ENCODE data around the gene ACP2. TPM values are rescaled to one million over a fixed set of nuclear protein-coding genes. Genes with fewer than 3 reads are reported as not detected.
A peak's percentile ranks its signal among the peaks of the same experiment; 100 is the strongest.

ACP2 gene
- total RNA-seq, 2 experiments from 2014 or later = 9.4 to 13.4 TPM

DNA sequence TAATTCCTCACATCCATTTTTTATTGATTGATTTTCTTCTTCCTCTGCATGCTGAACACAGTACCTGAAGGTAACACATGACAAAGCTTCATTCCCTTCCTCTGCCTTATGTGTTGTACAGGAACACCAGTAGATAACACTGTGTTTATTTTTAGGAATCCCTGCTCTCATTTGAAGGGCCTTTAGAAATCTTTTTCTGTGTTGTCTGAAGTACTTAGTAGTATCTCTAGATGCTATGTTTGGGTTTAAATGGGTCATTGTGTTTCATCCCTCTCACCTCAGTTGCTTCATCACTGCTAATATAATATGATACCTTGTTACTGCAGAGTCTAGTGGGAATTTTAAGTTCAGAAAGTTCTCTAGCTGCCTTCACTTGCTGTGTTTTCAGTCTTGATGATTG lies 31.5 kb upstream of the ACP2 start:
- no peaks in the 10 kb centered on the region for H3K9me3 Mint-ChIP-seq
- H3K4me3 Mint-ChIP-seq = no peak overlapping the region
- no peak for DNase-seq
- H3K4me1 Mint-ChIP-seq (ENCODE audit: low read depth) = no peaks in the 10 kb centered on the region
- intact Hi-C loops (cut with micrococcal nuclease) = no loop called here
- ATAC-seq = no peak
- H3K27me3 Mint-ChIP-seq = no peaks in the 10 kb centered on the region
- H3K36me3 Mint-ChIP-seq (ENCODE audit: low read depth) = peaks cover 44% of the 10 kb centered on the region
- CTCF ChIA-PET = interaction anchor here (1.4 kb wide), 1 partner anchor 9 kb away, joined by 3 read pairs; no protein-coding TSS in a partner anchor
- TF ChIP-seq, protein P1, sequence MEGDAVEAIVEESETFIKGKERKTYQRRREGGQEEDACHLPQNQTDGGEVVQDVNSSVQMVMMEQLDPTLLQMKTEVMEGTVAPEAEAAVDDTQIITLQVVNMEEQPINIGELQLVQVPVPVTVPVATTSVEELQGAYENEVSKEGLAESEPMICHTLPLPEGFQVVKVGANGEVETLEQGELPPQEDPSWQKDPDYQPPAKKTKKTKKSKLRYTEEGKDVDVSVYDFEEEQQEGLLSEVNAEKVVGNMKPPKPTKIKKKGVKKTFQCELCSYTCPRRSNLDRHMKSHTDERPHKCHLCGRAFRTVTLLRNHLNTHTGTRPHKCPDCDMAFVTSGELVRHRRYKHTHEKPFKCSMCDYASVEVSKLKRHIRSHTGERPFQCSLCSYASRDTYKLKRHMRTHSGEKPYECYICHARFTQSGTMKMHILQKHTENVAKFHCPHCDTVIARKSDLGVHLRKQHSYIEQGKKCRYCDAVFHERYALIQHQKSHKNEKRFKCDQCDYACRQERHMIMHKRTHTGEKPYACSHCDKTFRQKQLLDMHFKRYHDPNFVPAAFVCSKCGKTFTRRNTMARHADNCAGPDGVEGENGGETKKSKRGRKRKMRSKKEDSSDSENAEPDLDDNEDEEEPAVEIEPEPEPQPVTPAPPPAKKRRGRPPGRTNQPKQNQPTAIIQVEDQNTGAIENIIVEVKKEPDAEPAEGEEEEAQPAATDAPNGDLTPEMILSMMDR (IDR thresholded peaks at IDR 0.05) = no peak
- H3K27ac Mint-ChIP-seq = no peak overlapping the region
- POLR2A ChIA-PET = no interaction called here

DNA sequence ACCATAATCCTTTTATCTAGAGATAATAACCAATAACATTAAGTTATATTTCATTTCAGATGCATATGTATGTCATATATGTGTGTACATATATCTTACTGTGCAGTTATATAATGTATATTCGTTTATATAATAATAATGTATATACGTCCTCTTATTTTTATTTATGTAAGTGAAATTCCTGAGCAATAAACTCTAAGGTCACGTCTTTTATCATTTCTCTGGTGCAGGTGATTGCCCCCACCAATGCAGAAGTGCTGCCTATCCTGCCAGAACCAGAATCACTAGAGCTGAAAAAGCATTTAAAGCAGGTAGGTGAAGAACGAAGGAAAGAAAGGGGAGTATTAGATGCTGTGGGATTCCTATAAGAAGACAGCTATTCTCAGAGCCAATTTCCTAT lies 30.2 kb upstream of the ACP2 start:
- Mint-ChIP-seq H3K9me3 (no peaks in the 10 kb centered on the region), H3K27ac (no peak overlapping the region), H3K27me3 (no peaks in the 10 kb centered on the region), H3K4me3 (no peak overlapping the region), H3K4me1 (ENCODE audit: low read depth) (peaks cover 2% of the 10 kb centered on the region), H3K36me3 (ENCODE audit: low read depth) (peaks cover 41% of the 10 kb centered on the region)
- ATAC-seq = no peak
- intact Hi-C loops (cut with micrococcal nuclease) = no loop called here
- CTCF ChIA-PET = no interaction called here
- TF ChIP-seq, protein P1 (IDR thresholded peaks at IDR 0.05) = no peak
- no peak for DNase-seq
- POLR2A ChIA-PET = no interaction called here

DNA sequence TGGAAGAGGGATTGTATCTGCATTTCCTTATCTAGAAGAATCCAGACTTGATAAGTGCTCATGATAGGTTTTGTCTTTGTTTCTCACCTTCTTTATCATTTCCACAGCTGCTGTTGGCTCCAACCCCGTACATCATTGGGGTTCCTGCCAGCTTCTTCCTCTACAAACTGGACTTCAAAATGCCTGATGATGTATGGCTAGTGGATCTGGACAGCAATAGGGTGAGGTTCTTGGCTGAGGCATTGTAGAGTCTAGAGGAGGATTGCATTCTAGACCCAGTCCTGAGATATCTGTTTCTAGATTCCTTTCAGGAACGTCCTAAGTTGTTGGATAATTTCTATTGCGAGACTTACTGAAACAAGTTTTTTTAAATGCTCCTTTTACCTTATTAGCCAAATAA lies 29.4 kb upstream of the ACP2 start:
- CTCF ChIA-PET = no interaction called here
- ATAC-seq = no peak
- TF ChIP-seq, protein P1 (IDR thresholded peaks at IDR 0.05) = no peak
- H3K4me3 Mint-ChIP-seq = no peak overlapping the region
- intact Hi-C loops (cut with micrococcal nuclease) = no loop called here
- peaks cover 6% of the 10 kb centered on the region for H3K4me1 Mint-ChIP-seq (ENCODE audit: low read depth)
- H3K9me3 Mint-ChIP-seq = no peaks in the 10 kb centered on the region
- no peaks in the 10 kb centered on the region for H3K27me3 Mint-ChIP-seq
- H3K27ac Mint-ChIP-seq = no peak overlapping the region
- DNase-seq = no peak
- peaks cover 43% of the 10 kb centered on the region for H3K36me3 Mint-ChIP-seq (ENCODE audit: low read depth)
- POLR2A ChIA-PET = no interaction called here

DNA sequence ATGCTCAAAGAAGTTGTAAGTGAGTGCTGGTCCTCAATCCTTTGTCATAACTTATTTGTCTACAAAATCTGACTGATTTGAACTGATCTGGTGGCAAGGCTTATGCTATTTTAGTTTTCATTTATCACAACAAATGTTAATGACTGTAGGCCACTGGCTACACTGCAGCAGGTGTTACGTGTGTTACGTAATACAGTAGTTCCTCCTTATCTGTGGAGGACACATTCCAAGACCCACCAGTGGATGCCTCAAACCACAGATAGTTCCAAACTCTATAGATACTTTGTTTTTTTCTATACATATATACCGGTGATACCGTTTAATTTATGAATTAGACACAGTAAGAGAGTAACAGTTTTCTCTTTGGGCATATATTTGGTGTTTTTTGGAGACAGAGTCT lies 28.3 kb upstream of the ACP2 start:
- Mint-ChIP-seq H3K27me3 (no peaks in the 10 kb centered on the region), H3K27ac (no peak overlapping the region), H3K36me3 (ENCODE audit: low read depth) (peaks cover 36% of the 10 kb centered on the region), H3K9me3 (no peaks in the 10 kb centered on the region), H3K4me1 (ENCODE audit: low read depth) (peaks cover 16% of the 10 kb centered on the region), H3K4me3 (no peak overlapping the region)
- ChIA-PET CTCF (no interaction called here), POLR2A (no interaction called here)
- no peak for DNase-seq
- no peak for ATAC-seq
- intact Hi-C loops (cut with micrococcal nuclease) = no loop called here
- TF ChIP-seq, protein P1 (IDR thresholded peaks at IDR 0.05) = no peak

DNA sequence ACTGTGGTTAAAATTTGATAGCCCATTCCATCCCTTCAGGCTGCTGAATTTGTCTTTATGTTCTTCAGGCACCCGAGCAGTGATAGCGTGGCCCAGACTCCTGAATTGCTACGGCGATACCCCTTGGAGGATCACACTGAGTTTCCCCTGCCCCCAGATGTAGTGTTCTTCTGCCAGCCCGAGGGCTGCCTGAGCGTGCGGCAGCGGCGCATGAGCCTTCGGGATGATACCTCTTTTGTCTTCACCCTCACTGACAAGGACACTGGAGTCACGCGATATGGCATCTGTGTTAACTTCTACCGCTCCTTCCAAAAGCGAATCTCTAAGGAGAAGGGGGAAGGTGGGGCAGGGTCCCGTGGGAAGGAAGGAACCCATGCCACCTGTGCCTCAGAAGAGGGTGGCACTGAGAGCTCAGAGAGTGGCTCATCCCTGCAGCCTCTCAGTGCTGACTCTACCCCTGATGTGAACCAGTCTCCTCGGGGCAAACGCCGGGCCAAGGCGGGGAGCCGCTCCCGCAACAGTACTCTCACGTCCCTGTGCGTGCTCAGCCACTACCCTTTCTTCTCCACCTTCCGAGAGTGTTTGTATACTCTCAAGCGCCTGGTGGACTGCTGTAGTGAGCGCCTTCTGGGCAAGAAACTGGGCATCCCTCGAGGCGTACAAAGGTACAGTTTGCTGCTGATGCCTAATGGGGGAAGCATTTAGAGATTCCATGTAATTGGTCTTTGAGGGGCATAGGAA lies 26.1 kb upstream of the ACP2 start:
- Mint-ChIP-seq H3K4me3 (no peak overlapping the region), H3K4me1 (ENCODE audit: low read depth) (peaks cover 27% of the 10 kb centered on the region), H3K36me3 (ENCODE audit: low read depth) (peaks cover 32% of the 10 kb centered on the region), H3K27ac (peak overlapping the region; percentile 21), H3K27me3 (no peaks in the 10 kb centered on the region), H3K9me3 (no peaks in the 10 kb centered on the region)
- POLR2A ChIA-PET = interaction anchor here (0.7 to 1.5 kb wide), 4 partner anchors 24 to 138 kb away, joined by 3 to 4 read pairs (median 3); no protein-coding TSS in a partner anchor
- CTCF ChIA-PET = interaction anchor here (1.2 to 2.6 kb wide), 3 partner anchors 16 to 137 kb away, joined by 5 to 12 read pairs (median 5); partner anchors contain the start of gene NR1H3
- intact Hi-C loops (cut with micrococcal nuclease) = no loop called here
- TF ChIP-seq, protein P1 (IDR thresholded peaks at IDR 0.05) = no peak
- no peak for DNase-seq
- ATAC-seq = no peak

Measured in activated CD8-positive, alpha-beta T cell treated with anti-CD3 and anti-CD28 coated beads for 36 hours (primary cell).